Suprapubic skin (tissue), 3 donors: Measurements from ENCODE around the gene FAAP20.

Experiments
- CTCF ChIP-seq, 2 donors: fragments of 200-600 bp in 1 of 2; fragments of 450-650 bp in 1 of 2; sonication (generic) in 1 of 2; IDR thresholded peaks; one replicate each; pipeline ENCODE4 v1.5.1; 2016 to 2019; ENCODE audit warnings: antibody characterized with exemption in 2 of 2, mild to moderate bottlenecking in 1 of 2, moderate library complexity in 1 of 2
- POLR2A ChIP-seq, 2 donors: fragments of 450-650 bp; IDR thresholded peaks; one replicate each; pipeline ENCODE4 v1.6.1; 2017; ENCODE audit warnings: antibody characterized with exemption in 2 of 2, mild to moderate bottlenecking in 2 of 2, moderate library complexity in 2 of 2

- no peak for TF ChIP-seq CTCF (IDR thresholded peaks at IDR 0.05)
- no peak for TF ChIP-seq POLR2A (IDR thresholded peaks at IDR 0.05)
Observed at GRCh38 chr1:2163205-2163604, 31.4 kb downstream of the FAAP20 start.
